IMR-90 (cell line): ENCODE results near the gene SSBP2. TPM values are rescaled to one million over a fixed set of nuclear protein-coding genes. Genes with fewer than 3 reads are reported as not detected.

Source experiments
- ATAC-seq: fragments of 200-7000 bp; cut with Tn5 transposase; 2 replicates; pipeline ENCODE4 v1.9.1; 2020; ENCODE audit warnings: low read depth, mild to moderate bottlenecking, moderate library complexity
- BruUV-seq: library from RNA; stranded (reverse); fragments of 400-500 nt; replicated peaks from 2 replicates; lab custom pipeline; 2021; lab: Mats Ljungman, UMichigan
- CTCF ChIA-PET: fragments of 300-600 bp; formaldehyde crosslinking; extraction: SDS; loops from one replicate; lab custom pipeline; 2021; ENCODE audit warnings: antibody characterized with exemption; lab: Yijun Ruan, JAX
- POLR2A ChIA-PET: fragments of 300-600 bp; sonication (Branson Sonifier 250); formaldehyde crosslinking; loops from one replicate; lab custom pipeline; 2022; ENCODE audit warnings: antibody characterized with exemption; ENCODE audit not compliant: unreplicated experiment; lab: Charles Lee
- DNase-seq: peaks from one replicate; pipeline ENCODE4 v3.0.0; 2013
- H2AFZ ChIP-seq: replicated peaks from 2 replicates; pipeline ENCODE3; 2013; ENCODE audit warnings: low read length, mild to moderate bottlenecking; ENCODE audit not compliant: poor library complexity
- H2AK5ac ChIP-seq: 2 replicates; pipeline ENCODE4 v1.6.1; 2013; ENCODE audit warnings: low read depth, low read length, inconsistent platforms
- H2AK9ac ChIP-seq: replicated peaks from 2 replicates; pipeline ENCODE3; 2013; ENCODE audit warnings: mild to moderate bottlenecking, low read depth, low read length, moderate library complexity; ENCODE audit not compliant: poor library complexity
- H2BK120ac ChIP-seq: 2 replicates; pipeline ENCODE4 v1.6.1; 2013; ENCODE audit warnings: low read depth, low read length, inconsistent platforms
- H2BK15ac ChIP-seq: 3 replicates; pipeline ENCODE4 v1.6.1; 2013; ENCODE audit warnings: low read depth, low read length, inconsistent platforms
- H2BK20ac ChIP-seq: 2 replicates; pipeline ENCODE4 v1.6.1; 2013; ENCODE audit warnings: low read depth, mild to moderate bottlenecking, inconsistent platforms, low read length, moderate library complexity
- H2BK5ac ChIP-seq: 2 replicates; pipeline ENCODE4 v1.6.1; 2013; ENCODE audit warnings: mild to moderate bottlenecking, low read depth, low read length, inconsistent platforms; ENCODE audit not compliant: poor library complexity, severe bottlenecking
- H3K14ac ChIP-seq: replicated peaks from 2 replicates; pipeline ENCODE4 v1.6.1; 2013; ENCODE audit warnings: low read depth, low read length, inconsistent platforms
- H3K18ac ChIP-seq: 2 replicates; pipeline ENCODE4 v1.6.1; 2013; ENCODE audit warnings: low read depth, low read length, control low read depth
- H3K23ac ChIP-seq: 2 replicates; pipeline ENCODE4 v1.6.1; 2013; ENCODE audit warnings: low read depth, low read length, inconsistent platforms
- H3K27ac ChIP-seq: 2 replicates; pipeline ENCODE4 v1.5.1; 2013; ENCODE audit warnings: mild to moderate bottlenecking, control low read depth, low read length; ENCODE audit not compliant: insufficient read depth
- H3K27me3 ChIP-seq: 2 replicates; pipeline ENCODE4 v1.6.1; 2013; ENCODE audit warnings: low read length; ENCODE audit not compliant: control insufficient read depth, insufficient read depth
- H3K36me3 ChIP-seq: 2 replicates; pipeline ENCODE4 v1.6.1; 2013; ENCODE audit warnings: low read length, mixed read lengths; ENCODE audit not compliant: control insufficient read depth, insufficient read depth
- H3K4ac ChIP-seq: 2 replicates; pipeline ENCODE4 v1.6.1; 2013; ENCODE audit warnings: low read depth, low read length, inconsistent platforms
- H3K4me1 ChIP-seq: 2 replicates; pipeline ENCODE4 v1.6.1; 2013; ENCODE audit warnings: low read length, mixed read lengths; ENCODE audit not compliant: control insufficient read depth, insufficient read depth
- H3K4me2 ChIP-seq: 2 replicates; pipeline ENCODE4 v1.6.1; 2013; ENCODE audit warnings: low read depth, mild to moderate bottlenecking, control low read depth, low read length, moderate library complexity
- H3K4me3 ChIP-seq: 2 replicates; pipeline ENCODE4 v1.5.1; 2013; ENCODE audit warnings: low read depth, mild to moderate bottlenecking, control low read depth, low read length, moderate library complexity; ENCODE audit not compliant: insufficient read depth
- H3K56ac ChIP-seq: 2 replicates; pipeline ENCODE4 v1.6.1; 2013; ENCODE audit warnings: low read length, inconsistent platforms; ENCODE audit not compliant: insufficient read depth; ENCODE audit errors: extremely low read depth
- H3K79me1 ChIP-seq, 2 experiments: 2 replicates each; pipeline ENCODE4 v1.6.1; 2013; ENCODE audit warnings: low read length in 2 of 2, inconsistent platforms in 1 of 2, low read depth in 1 of 2
- H3K9ac ChIP-seq: 2 replicates; pipeline ENCODE4 v1.6.1; 2013; ENCODE audit warnings: low read depth, low read length, control low read depth
- H3K9me1 ChIP-seq: 2 replicates; pipeline ENCODE4 v1.6.1; 2013; ENCODE audit warnings: low read length, inconsistent platforms; ENCODE audit not compliant: insufficient read depth
- H3K9me3 ChIP-seq: 2 replicates; pipeline ENCODE4 v1.6.1; 2013; ENCODE audit warnings: low read length; ENCODE audit not compliant: control insufficient read depth, insufficient read depth
- H4K20me1 ChIP-seq: 2 replicates; pipeline ENCODE4 v1.6.1; 2013; ENCODE audit warnings: low read length, inconsistent platforms; ENCODE audit not compliant: insufficient read depth
- H4K5ac ChIP-seq: 2 replicates; pipeline ENCODE4 v1.6.1; 2013; ENCODE audit warnings: mild to moderate bottlenecking, low read depth, low read length, control low read depth
- H4K8ac ChIP-seq, 2 experiments: 2 replicates each; pipeline ENCODE4 v1.6.1; 2013; ENCODE audit warnings: low read depth in 2 of 2, low read length in 2 of 2, control low read depth in 1 of 2, inconsistent platforms in 1 of 2
- H4K91ac ChIP-seq: 2 replicates; pipeline ENCODE4 v1.6.1; 2013; ENCODE audit warnings: low read depth, low read length, inconsistent platforms; ENCODE audit not compliant: insufficient read depth
- MAFK ChIP-seq: IDR thresholded peaks from 2 replicates; pipeline ENCODE4 v1.6.1; 2012; ENCODE audit warnings: low read depth, low read length, improper control_type of control experiment
- SMC3 ChIP-seq: fragments of 150-350 bp; IDR thresholded peaks from 2 replicates; pipeline ENCODE4 v1.6.1; 2016; ENCODE audit warnings: low read depth, mild to moderate bottlenecking, antibody characterized with exemption, low read length, moderate library complexity
- dilution Hi-C: fragments of 300-500 bp; cut with HindIII; formaldehyde crosslinking; loops from one replicate; pipeline ENCODE4 v1.14.3; 2018; ENCODE audit warnings: low sequenced_read_pairs; ENCODE audit not compliant: unreplicated experiment
- in situ Hi-C: fragments of 300-500 bp; cut with MboI; formaldehyde crosslinking; loops from 3 replicates; pipeline ENCODE4 v1.14.3; 2019; ENCODE audit warnings: low sequenced_read_pairs, inconsistent platforms, mixed read lengths
- intact Hi-C: fragments of 100-400 bp; cut with micrococcal nuclease; formaldehyde crosslinking; loops from 2 replicates; pipeline ENCODE4 v1.10.0; 2022
- polyA plus RNA-seq, 3 experiments: library from polyadenylated mRNA; depleted of rRNA; stranded (reverse); fragments of >200 nt; gene quantifications; 2 replicates each; pipeline ENCODE4 v1.2.3, GENCODE V29; 2012; ENCODE audit warnings: low replicate concordance in 1 of 3
- total RNA-seq: library from RNA; depleted of rRNA; stranded (reverse); fragments of >200 nt; gene quantifications from 2 replicates; pipeline ENCODE4 v1.2.3, GENCODE V29; 2012
- TF ChIP-seq, protein P1 (sequence below): fragments of 150-350 bp; IDR thresholded peaks from 2 replicates; pipeline ENCODE4 v1.6.1; 2017; ENCODE audit warnings: mild to moderate bottlenecking, antibody characterized with exemption, low read length, low read depth

SSBP2 gene
- total and polyA plus RNA-seq, 2 of the 4 experiments (the other 2 are of a cell fraction): 38.4 to 42.7 TPM

DNA sequence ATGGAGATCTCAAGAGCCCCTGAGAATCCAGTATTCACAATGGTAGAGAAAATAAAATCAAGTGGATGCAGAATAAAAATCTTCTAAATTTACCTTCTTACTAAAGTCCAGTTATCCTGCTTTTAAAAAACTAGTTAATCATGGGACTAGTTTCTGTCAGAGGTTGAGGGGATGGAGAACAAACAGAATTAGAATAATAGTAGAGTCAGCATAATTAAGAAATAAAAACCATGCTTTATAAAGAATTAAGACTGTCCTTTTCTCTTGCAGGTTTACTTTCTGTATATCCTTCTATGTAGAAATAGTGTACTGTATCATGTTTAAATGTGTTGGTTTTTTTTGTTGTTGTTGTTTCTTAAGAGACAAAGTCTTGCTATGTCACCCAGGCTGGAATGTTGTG is 380.0 kb downstream of the SSBP2 start:
- Histone ChIP-seq H4K8ac (no peak overlapping the region), H3K23ac (no peak overlapping the region), H2BK5ac (no peak overlapping the region), H2AK9ac (no peak overlapping the region), H3K56ac (no peak overlapping the region), H3K4ac (no peak overlapping the region), H4K20me1 (no peaks in the 10 kb centered on the region), H3K9me1 (no peaks in the 10 kb centered on the region), H2BK20ac (no peak overlapping the region), H3K4me1 (no peaks in the 10 kb centered on the region), H2BK120ac (no peak overlapping the region), H4K5ac (no peak overlapping the region), H3K9ac (no peak overlapping the region), H3K4me3 (no peak overlapping the region), H2AFZ (no peak overlapping the region), H2BK15ac (no peak overlapping the region), H3K27ac (no peak overlapping the region), H3K79me1 (no peaks in the 10 kb centered on the region), H3K14ac (no peak overlapping the region), H2AK5ac (no peak overlapping the region), H3K27me3 (peaks cover 2% of the 10 kb centered on the region; the same call in 1 of the 2 replicates), H3K9me3 (no peaks in the 10 kb centered on the region), H3K18ac (no peak overlapping the region), H3K36me3 (no peaks in the 10 kb centered on the region), H4K91ac (no peak overlapping the region), H3K4me2 (no peak overlapping the region)
- no TSS peak for BruUV-seq
- in situ Hi-C loops (no loop called here), intact Hi-C loops (no loop called here), dilution Hi-C loops (no loop called here)
- ATAC-seq (no peak), DNase-seq (no peak)
- TF ChIP-seq SMC3 (no peak), MAFK (peak; percentile 58; the same call in 1 of the 2 replicates)
- TF ChIP-seq, protein P1, sequence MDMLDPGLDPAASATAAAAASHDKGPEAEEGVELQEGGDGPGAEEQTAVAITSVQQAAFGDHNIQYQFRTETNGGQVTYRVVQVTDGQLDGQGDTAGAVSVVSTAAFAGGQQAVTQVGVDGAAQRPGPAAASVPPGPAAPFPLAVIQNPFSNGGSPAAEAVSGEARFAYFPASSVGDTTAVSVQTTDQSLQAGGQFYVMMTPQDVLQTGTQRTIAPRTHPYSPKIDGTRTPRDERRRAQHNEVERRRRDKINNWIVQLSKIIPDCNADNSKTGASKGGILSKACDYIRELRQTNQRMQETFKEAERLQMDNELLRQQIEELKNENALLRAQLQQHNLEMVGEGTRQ: no peak
- CTCF ChIA-PET: no interaction called here
- POLR2A ChIA-PET: no interaction called here
